Measurements from ENCODE around the gene C2CD5. TPM values are rescaled to one million over a fixed set of nuclear protein-coding genes. Genes with fewer than 3 reads are reported as not detected.

The C2CD5 gene
- polyA plus RNA-seq, 1 of the 3 experiments (the other 2 are of a cell fraction), result 9.2 TPM

- H3K9me3 ChIP-seq, result no peaks in the 10 kb centered on the region
- no peaks in the 10 kb centered on the region for H3K79me2 ChIP-seq (ENCODE audit: insufficient read depth)
- no peaks in the 10 kb centered on the region for H3K9me2 ChIP-seq
- H3F3A ChIP-seq (replicated peaks; ENCODE audit: insufficient read depth), result no peaks in the 10 kb centered on the region
- H3K4me2 ChIP-seq, result no peak overlapping the region
- no peak overlapping the region for H3K27ac ChIP-seq (ENCODE audit: low read depth in 2 of 2, low read length in 1 of 2)
- H3K27me3 ChIP-seq (ENCODE audit: insufficient read depth), result no peaks in the 10 kb centered on the region; the same call in 1 of the 2 replicates
- H3K9ac ChIP-seq, result no peak overlapping the region
- 40% methylated on average over 12 of the region's 12 CpGs for WGBS (ENCODE audit: low lambda C conversion rate)
- no peak overlapping the region for H3K4me3 ChIP-seq (ENCODE audit: low read depth in 2 of 2, low read length in 1 of 2)
- CTCF ChIA-PET, result no interaction called here
- H2AFZ ChIP-seq (ENCODE audit: low read depth), result no peak overlapping the region
- no peaks in the 10 kb centered on the region for H3K36me3 ChIP-seq (replicated peaks in 1 of 2; ENCODE audit: control insufficient read depth in 1 of 2, insufficient read depth in 2 of 2, low read length in 1 of 2)
- no peaks in the 10 kb centered on the region for H4K20me1 ChIP-seq (ENCODE audit: insufficient read depth)
- no peaks in the 10 kb centered on the region for H3K4me1 ChIP-seq (ENCODE audit: control insufficient read depth in 1 of 2, insufficient read depth in 2 of 2, low read depth in 1 of 2, low read length in 1 of 2)
- POLR2A ChIA-PET, result no interaction called here
- DNase-seq, result no peak
- TF ChIP-seq REST (IDR thresholded peaks at IDR 0.05; ENCODE audit: low read depth, low read length) (no peak), GATA2 (CRISPR knock-in tag; IDR thresholded peaks at IDR 0.05) (no peak), MAX (IDR thresholded peaks at IDR 0.05; ENCODE audit: low read depth) (no peak)
Observed at GRCh38 chr12:22409377-22410164, 134.8 kb downstream of the C2CD5 start.

GRCh38 chr12:22408610-22409376, 135.5 kb downstream of the C2CD5 start:
- Histone ChIP-seq H3K4me2 (no peak overlapping the region), H3K27ac (ENCODE audit: low read depth in 2 of 2, low read length in 1 of 2) (no peak overlapping the region), H3K4me3 (ENCODE audit: low read depth in 2 of 2, low read length in 1 of 2) (no peak overlapping the region), H3K36me3 (replicated peaks in 1 of 2; ENCODE audit: control insufficient read depth in 1 of 2, insufficient read depth in 2 of 2, low read length in 1 of 2) (no peaks in the 10 kb centered on the region), H3K9me2 (no peaks in the 10 kb centered on the region), H2AFZ (ENCODE audit: low read depth) (no peak overlapping the region), H3K9me3 (no peaks in the 10 kb centered on the region), H3K79me2 (ENCODE audit: insufficient read depth) (no peaks in the 10 kb centered on the region), H4K20me1 (ENCODE audit: insufficient read depth) (no peaks in the 10 kb centered on the region), H3K4me1 (ENCODE audit: control insufficient read depth in 1 of 2, insufficient read depth in 2 of 2, low read depth in 1 of 2, low read length in 1 of 2) (no peaks in the 10 kb centered on the region), H3F3A (replicated peaks; ENCODE audit: insufficient read depth) (no peaks in the 10 kb centered on the region), H3K9ac (no peak overlapping the region), H3K27me3 (ENCODE audit: insufficient read depth) (no peaks in the 10 kb centered on the region; the same call in 1 of the 2 replicates)
- 8% methylated on average over 8 of the region's 8 CpGs for WGBS (ENCODE audit: low lambda C conversion rate)
- POLR2A ChIA-PET, result no interaction called here
- CTCF ChIA-PET, result interaction anchor here (1.4 kb wide), 1 partner anchor 10 kb away, joined by 4 read pairs; no protein-coding TSS in a partner anchor
- DNase-seq, result no peak
- TF ChIP-seq IRF3 (IDR thresholded peaks at IDR 0.05; ENCODE audit: low read depth, low read length), result no peak
- no peak for TF ChIP-seq USF2 (IDR thresholded peaks at IDR 0.05; ENCODE audit: borderline replicate concordance, low read depth, low read length)
- no peak for TF ChIP-seq RXRA (IDR thresholded peaks at IDR 0.05; ENCODE audit: borderline replicate concordance, low read depth)
- no peak for TF ChIP-seq RFX5 (IDR thresholded peaks at IDR 0.05; ENCODE audit: low read length)
- no peak for TF ChIP-seq NFIC (IDR thresholded peaks at IDR 0.05; ENCODE audit: borderline replicate concordance)
- no peak for TF ChIP-seq YY1 (IDR thresholded peaks at IDR 0.05; ENCODE audit: low read depth)
- TF ChIP-seq RAD21 (IDR thresholded peaks at IDR 0.05; ENCODE audit: low read length), result no peak
- TF ChIP-seq ZBTB33 (IDR thresholded peaks at IDR 0.05; ENCODE audit: borderline replicate concordance, low read depth), result no peak
- TF ChIP-seq FOXJ3 (CRISPR knock-in tag; IDR thresholded peaks at IDR 0.05), result no peak
- no peak for TF ChIP-seq POLR2AphosphoS5 (IDR thresholded peaks at IDR 0.05; ENCODE audit: low read depth, low read length)
- TF ChIP-seq GABPA (IDR thresholded peaks at IDR 0.05; ENCODE audit: low read depth), result no peak
- TF ChIP-seq MXI1 (IDR thresholded peaks at IDR 0.05; ENCODE audit: low read depth, low read length), result no peak
- TF ChIP-seq TCF12 (IDR thresholded peaks at IDR 0.05), result no peak
- no peak for TF ChIP-seq FOSL2 (IDR thresholded peaks at IDR 0.05; ENCODE audit: borderline replicate concordance, low read depth)

Measured in SK-N-SH (cell line).